Measurements from ENCODE around the gene PLA2G4B.
"Not testable (repeated sequence)": the region's sequence is repeated elsewhere in the genome, so short reads cannot be mapped to it uniquely, and the experiment has no call there.

Gene PLA2G4B

DNA sequence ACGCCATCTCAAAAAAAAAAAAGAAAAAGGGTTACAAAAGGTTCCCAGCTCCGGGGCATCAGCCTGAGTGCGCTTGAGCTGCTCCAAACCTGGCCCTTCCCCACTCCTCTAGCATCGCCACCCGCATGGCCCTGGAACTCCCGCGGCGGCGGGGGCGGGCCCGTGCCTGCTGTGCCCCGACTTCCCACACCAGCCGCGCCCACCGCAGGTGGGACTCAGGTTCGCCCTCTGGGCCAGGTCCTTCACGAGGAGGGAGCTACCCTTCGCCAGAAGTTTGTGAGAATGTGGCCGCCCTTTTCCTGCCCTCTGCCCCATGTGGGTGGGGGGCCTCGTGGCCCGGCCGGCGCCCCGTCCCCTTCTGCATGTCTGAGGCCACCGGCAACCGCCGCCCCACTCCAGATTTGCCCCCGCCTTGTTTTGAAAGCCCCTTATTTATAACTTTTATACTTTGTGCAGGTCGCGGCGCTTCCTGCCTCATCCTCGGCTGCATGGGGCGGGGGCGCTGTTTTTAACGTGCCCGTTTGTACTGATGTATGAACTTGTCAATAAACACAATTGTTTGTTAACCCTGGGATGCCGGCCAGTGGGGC, 11.3 kb upstream of the PLA2G4B start:
- DNase-seq (ENCODE audit: low read depth) = no peak
- TF ChIP-seq, protein P1, sequence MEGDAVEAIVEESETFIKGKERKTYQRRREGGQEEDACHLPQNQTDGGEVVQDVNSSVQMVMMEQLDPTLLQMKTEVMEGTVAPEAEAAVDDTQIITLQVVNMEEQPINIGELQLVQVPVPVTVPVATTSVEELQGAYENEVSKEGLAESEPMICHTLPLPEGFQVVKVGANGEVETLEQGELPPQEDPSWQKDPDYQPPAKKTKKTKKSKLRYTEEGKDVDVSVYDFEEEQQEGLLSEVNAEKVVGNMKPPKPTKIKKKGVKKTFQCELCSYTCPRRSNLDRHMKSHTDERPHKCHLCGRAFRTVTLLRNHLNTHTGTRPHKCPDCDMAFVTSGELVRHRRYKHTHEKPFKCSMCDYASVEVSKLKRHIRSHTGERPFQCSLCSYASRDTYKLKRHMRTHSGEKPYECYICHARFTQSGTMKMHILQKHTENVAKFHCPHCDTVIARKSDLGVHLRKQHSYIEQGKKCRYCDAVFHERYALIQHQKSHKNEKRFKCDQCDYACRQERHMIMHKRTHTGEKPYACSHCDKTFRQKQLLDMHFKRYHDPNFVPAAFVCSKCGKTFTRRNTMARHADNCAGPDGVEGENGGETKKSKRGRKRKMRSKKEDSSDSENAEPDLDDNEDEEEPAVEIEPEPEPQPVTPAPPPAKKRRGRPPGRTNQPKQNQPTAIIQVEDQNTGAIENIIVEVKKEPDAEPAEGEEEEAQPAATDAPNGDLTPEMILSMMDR (conservative IDR thresholded peaks at IDR 0.05; ENCODE audit: low read depth, low read length) = no peak
- peak overlapping the region; percentile 48 for H3K4me3 ChIP-seq (ENCODE audit: low read length)

DNA sequence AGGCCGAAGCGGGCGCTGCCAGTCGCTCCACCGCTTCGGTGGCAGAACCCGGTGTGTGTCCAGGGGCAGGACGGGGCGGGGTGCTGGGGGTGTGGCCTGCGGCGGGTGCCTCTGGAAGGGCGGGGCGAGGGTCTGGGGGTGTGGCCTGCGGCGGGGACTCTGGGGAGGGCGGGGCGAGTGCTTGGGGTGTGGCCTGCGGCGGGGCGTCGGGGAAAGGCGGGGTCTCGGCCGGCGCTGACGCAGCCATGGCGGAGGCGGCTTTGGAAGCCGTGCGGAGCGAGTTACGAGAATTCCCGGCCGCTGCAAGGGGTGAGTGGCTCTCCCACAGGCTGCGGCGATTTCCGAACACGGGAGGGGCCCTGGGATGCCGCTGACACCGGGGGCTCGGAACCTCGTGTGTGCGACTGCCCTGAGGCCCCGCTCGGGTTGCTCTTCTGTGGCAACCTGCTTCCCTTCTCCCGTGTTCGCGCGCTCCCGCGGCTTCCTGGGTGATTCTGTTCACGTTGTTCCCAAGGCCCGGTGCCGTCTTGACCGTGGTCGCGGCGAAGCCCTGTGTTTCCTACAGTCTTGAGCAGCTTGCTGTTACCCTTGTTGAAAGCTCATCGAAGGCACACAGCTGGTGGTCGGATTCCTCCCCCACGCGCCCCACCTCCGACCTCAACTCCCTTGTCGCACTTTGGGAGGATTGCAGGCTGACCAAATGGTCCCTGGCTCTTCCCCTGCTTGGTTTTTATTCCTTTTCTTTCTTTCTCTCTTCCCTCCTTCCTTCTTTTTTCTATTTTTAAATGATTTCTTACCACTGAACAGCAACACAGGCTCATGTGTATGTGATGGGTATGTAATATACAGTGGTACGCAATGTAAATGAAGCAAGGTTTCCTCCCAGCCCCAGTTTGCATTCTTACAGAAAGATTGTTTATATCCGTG, 10.5 kb upstream of the PLA2G4B start, which contains the start of gene JMJD7:
Gene JMJD7, plus strand, starts transcription at position 213 of the 927 bp plus-strand sequence. Its CDS starts 33 bp downstream, at position 246.
- TF ChIP-seq, protein P1 (conservative IDR thresholded peaks at IDR 0.05; ENCODE audit: low read depth, low read length) = no peak
- H3K4me3 ChIP-seq (ENCODE audit: low read length) = peak within 1 kb of the TSS; percentile 86

DNA sequence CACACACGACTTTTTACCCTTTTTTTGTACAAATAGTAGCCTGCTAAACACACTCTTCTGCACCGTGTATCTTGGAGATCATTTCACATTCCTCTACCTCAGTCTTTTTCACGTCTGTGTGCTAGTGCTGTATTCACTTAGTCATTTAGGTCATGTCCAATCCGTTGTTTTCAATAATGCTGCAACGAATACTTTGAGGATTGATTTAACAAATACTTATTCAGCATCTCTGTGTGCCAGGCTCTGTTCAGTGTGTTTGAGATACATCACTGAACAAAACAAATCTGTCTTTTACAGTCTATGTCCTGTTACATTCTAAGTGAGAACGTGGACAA, 9.9 kb upstream of the PLA2G4B start:
- TF ChIP-seq, protein P1 (conservative IDR thresholded peaks at IDR 0.05; ENCODE audit: low read depth, low read length) = no peak
- H3K4me3 ChIP-seq (ENCODE audit: low read length) = peak overlapping the region; percentile 86
- DNase-seq (ENCODE audit: low read depth) = no peak

More for the DNA sequence above, 10.5 kb upstream of the PLA2G4B start, which contains the start of gene JMJD7:
- DNase-seq (ENCODE audit: low read depth) = peak; percentile 40

DNA sequence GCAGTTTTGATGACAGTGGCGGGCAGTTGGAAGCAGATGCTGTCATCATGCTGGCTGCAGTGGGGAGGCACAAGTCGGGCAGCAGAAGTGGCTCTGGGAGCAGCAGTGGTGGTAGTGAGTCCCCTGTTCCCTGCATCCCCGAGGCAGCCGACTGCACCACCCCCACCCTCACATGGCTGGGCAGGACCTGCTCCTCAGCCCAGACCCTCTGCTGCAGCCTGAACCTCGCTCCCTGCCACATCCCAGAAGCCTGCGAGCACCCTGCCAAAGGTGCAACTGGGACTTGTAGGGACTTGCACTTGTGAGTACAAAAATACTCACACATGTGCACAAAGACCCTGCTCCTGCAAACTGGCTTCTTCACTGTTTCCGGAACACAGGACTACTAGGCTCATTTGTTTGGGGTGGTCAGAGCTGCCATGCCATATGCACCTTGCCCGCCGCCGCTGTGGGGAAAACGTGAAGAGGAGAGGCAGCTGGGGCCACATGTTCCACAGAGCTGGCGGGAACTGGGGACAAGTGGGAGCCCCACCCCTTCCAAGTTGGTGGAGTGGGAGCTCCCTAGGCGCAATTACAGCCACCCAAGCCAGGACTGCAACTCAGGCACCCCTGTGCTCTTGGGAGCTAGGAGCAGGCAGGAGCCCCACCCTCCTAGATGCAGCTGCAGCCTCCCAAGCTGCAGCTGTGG, 8.5 kb upstream of the PLA2G4B start:
- H3K4me3 ChIP-seq (ENCODE audit: low read length) = no peak overlapping the region
- no peak for DNase-seq (ENCODE audit: low read depth)
- TF ChIP-seq, protein P1 (conservative IDR thresholded peaks at IDR 0.05; ENCODE audit: low read depth, low read length) = no peak

GRCh38 chr15:41831291-41831690, 7.4 kb upstream of the PLA2G4B start:
- not testable (repeated sequence) for DNase-seq (ENCODE audit: low read depth); H3K4me3 ChIP-seq (ENCODE audit: low read length)

GRCh38 chr15:41832208-41832607, 6.4 kb upstream of the PLA2G4B start:
- no peak for DNase-seq (ENCODE audit: low read depth)
- TF ChIP-seq, protein P1 (conservative IDR thresholded peaks at IDR 0.05; ENCODE audit: low read depth, low read length) = no peak
- no peak overlapping the region for H3K4me3 ChIP-seq (ENCODE audit: low read length)

- H3K4me3 ChIP-seq (ENCODE audit: low read length) = no peak overlapping the region
- TF ChIP-seq, protein P1 (conservative IDR thresholded peaks at IDR 0.05; ENCODE audit: low read depth, low read length) = no peak
- no peak for DNase-seq (ENCODE audit: low read depth)
These were observed 5.8 kb upstream of the PLA2G4B start for GRCh38 chr15:41832875-41833274.

All from retinal pigment epithelial cell (primary cell).